LNCaP clone FGC (cell line): ENCODE data around the gene TSPYL4.
A peak's percentile ranks its signal among the peaks of the same experiment; 100 is the strongest.

ENCODE experiments used
- DNase-seq: peaks from one replicate; pipeline ENCODE4 v3.0.0-alpha.2; 2011; ENCODE audit warnings: low read depth
- H3K4me3 ChIP-seq: 2 replicates; pipeline ENCODE4 v1.5.1; 2011; ENCODE audit warnings: mild to moderate bottlenecking, low read depth, low read length, control low read depth
- CTCF ChIP-seq: IDR thresholded peaks from 2 replicates; pipeline ENCODE4 v1.5.1; 2012; ENCODE audit warnings: mild to moderate bottlenecking; ENCODE audit not compliant: control insufficient read depth, insufficient read depth; ENCODE audit errors: extremely low read depth

Gene TSPYL4

GRCh38 chr6:116277124-116277523, 23.2 kb upstream of the TSPYL4 start:
- peak overlapping the region; percentile 91; the same call in 1 of the 2 replicates for H3K4me3 ChIP-seq
- DNase-seq, result no peak

GRCh38 chr6:116271149-116271708, 17.4 kb upstream of the TSPYL4 start:
- TF ChIP-seq CTCF, result no peak
- DNase-seq, result no peak
- H3K4me3 ChIP-seq, result no peak overlapping the region

More at GRCh38 chr6:116277124-116277523, 23.2 kb upstream of the TSPYL4 start:
- no peak for TF ChIP-seq CTCF

- peak; percentile 62 for DNase-seq
- no peak overlapping the region for H3K4me3 ChIP-seq
- peak; percentile 85 for TF ChIP-seq CTCF
Observed at GRCh38 chr6:116268589-116269293, 14.9 kb upstream of the TSPYL4 start.

- DNase-seq, result no peak
- no peak overlapping the region for H3K4me3 ChIP-seq
- no peak for TF ChIP-seq CTCF
Observed at GRCh38 chr6:116267836-116268588, 14.1 kb upstream of the TSPYL4 start.

- TF ChIP-seq CTCF, result no peak
- DNase-seq, result no peak
- no peak overlapping the region for H3K4me3 ChIP-seq
Observed at GRCh38 chr6:116266803-116267202, 12.9 kb upstream of the TSPYL4 start.

GRCh38 chr6:116265041-116265829, 11.4 kb upstream of the TSPYL4 start:
- H3K4me3 ChIP-seq, result no peak overlapping the region
- DNase-seq, result no peak
- TF ChIP-seq CTCF, result no peak
